Upper lobe of left lung (tissue), 6 donors: Measurements from ENCODE around the gene HIBADH. TPM values are rescaled to one million over a fixed set of nuclear protein-coding genes. Genes with fewer than 3 reads are reported as not detected.

Experiments
- ATAC-seq, 2 donors: fragments of 200-7000 bp; cut with Tn5 transposase; one replicate each; pipeline ENCODE4 v1.9.1; 2022; ENCODE audit warnings: mild to moderate bottlenecking in 2 of 2, moderate library complexity in 2 of 2; ENCODE audit not compliant: low FRiP score in 2 of 2
- DNase-seq, 2 donors: peaks; one replicate each; pipeline ENCODE4 v3.0.0-alpha.2; 2019 to 2020
- H3K27ac ChIP-seq, 4 donors: fragments of 200-600 bp; sonication (generic); one replicate each; pipeline ENCODE4 v1.5.1; 2016 to 2019
- H3K27me3 ChIP-seq, 4 donors: fragments of 200-600 bp; sonication (generic); one replicate each; pipeline ENCODE4 v1.5.1; 2017 to 2019
- H3K36me3 ChIP-seq, 4 donors: fragments of 200-600 bp; sonication (generic); one replicate each; pipeline ENCODE4 v1.5.1; 2016 to 2019
- H3K4me1 ChIP-seq, 4 donors: fragments of 200-600 bp; sonication (generic); one replicate each; pipeline ENCODE4 v1.5.1; 2018 to 2019
- H3K4me3 ChIP-seq, 4 donors: fragments of 200-600 bp; sonication (generic); one replicate each; pipeline ENCODE4 v1.5.1; 2017 to 2019; ENCODE audit warnings: mild to moderate bottlenecking in 2 of 4, moderate library complexity in 1 of 4
- H3K9me3 ChIP-seq, 4 donors: fragments of 200-600 bp; sonication (generic); one replicate each; pipeline ENCODE4 v1.5.1; 2018 to 2019
- EP300 ChIP-seq, 4 donors: sonication (generic); formaldehyde crosslinking; IDR thresholded peaks; one replicate each; pipeline ENCODE4 v1.5.1; 2017; ENCODE audit warnings: antibody characterized with exemption in 4 of 4, control low read depth in 2 of 4
- POLR2A ChIP-seq, 4 donors: fragments of 450-650 bp; IDR thresholded peaks; one replicate each; pipeline ENCODE4 v1.5.1; 2016 to 2017; ENCODE audit warnings: antibody characterized with exemption in 4 of 4, mild to moderate bottlenecking in 2 of 4
- POLR2AphosphoS5 ChIP-seq, 2 donors: sonication (generic); formaldehyde crosslinking; IDR thresholded peaks; one replicate each; pipeline ENCODE4 v1.5.1; 2017; ENCODE audit warnings: antibody characterized with exemption in 2 of 2
- whole genome bisulfite sequencing, 2 donors: methylation state at CpG; one replicate each; pipeline ENCODE4 v1.1.5; 2017 to 2018; 5-methylcytosine and 5-hydroxymethylcytosine counted together
- total RNA-seq, 6 donors: library from RNA; depleted of rRNA in 4 of 6; stranded (reverse); fragments of >200 nt in 4 of 6; gene quantifications; one replicate each; pipeline versions ENCODE4 v1.1.0 to v1.2.1, GENCODE V29; 2016 to 2021
- TF ChIP-seq, protein P1 (sequence below), 6 experiments: fragments of 450-650 bp in 4 of 6; fragments of 200-600 bp in 2 of 6; sonication (generic) in 2 of 6; IDR thresholded peaks; one replicate each; pipeline ENCODE4 v1.5.1; 2016 to 2019; ENCODE audit warnings: antibody characterized with exemption in 6 of 6
- donor health status: DM: no; HTN: no; CAD: no; lungs with moderate emphysema.
- donor health status: DM: no; HTN: yes; CAD: no; lungs with severe emphysema.

Gene HIBADH
- total RNA-seq, 6 donors from 2014 or later = 7.4 to 26.1 (median 21.8) TPM

DNA sequence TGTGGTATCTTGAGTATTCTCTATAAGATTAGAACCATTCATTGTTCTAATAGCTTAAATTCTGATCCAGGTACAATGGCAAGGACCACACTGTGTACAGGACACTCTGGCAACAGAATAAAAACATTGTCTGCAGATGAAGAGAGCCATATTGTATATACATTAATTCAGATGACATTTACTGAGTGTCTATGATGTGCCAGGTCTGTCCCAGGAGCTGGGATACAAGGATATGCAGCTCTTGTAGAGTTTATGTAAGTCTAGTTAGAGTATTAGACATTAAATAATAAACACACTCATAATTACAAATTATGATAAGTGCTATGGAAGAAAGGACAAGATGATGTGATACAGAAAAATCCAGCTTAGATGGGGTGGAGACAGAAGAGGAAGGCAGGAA, 184.1 kb downstream of the HIBADH start:
- Histone ChIP-seq H3K27ac (no peak overlapping the region), H3K36me3 (no peaks in the 10 kb centered on the region), H3K27me3 (no peaks in the 10 kb centered on the region), H3K9me3 (no peaks in the 10 kb centered on the region), H3K4me1 (no peaks in the 10 kb centered on the region), H3K4me3 (no peak overlapping the region)
- TF ChIP-seq EP300 (IDR thresholded peaks at IDR 0.05) (no peak), POLR2AphosphoS5 (IDR thresholded peaks at IDR 0.05) (no peak), POLR2A (IDR thresholded peaks at IDR 0.05) (no peak)
- TF ChIP-seq, protein P1, sequence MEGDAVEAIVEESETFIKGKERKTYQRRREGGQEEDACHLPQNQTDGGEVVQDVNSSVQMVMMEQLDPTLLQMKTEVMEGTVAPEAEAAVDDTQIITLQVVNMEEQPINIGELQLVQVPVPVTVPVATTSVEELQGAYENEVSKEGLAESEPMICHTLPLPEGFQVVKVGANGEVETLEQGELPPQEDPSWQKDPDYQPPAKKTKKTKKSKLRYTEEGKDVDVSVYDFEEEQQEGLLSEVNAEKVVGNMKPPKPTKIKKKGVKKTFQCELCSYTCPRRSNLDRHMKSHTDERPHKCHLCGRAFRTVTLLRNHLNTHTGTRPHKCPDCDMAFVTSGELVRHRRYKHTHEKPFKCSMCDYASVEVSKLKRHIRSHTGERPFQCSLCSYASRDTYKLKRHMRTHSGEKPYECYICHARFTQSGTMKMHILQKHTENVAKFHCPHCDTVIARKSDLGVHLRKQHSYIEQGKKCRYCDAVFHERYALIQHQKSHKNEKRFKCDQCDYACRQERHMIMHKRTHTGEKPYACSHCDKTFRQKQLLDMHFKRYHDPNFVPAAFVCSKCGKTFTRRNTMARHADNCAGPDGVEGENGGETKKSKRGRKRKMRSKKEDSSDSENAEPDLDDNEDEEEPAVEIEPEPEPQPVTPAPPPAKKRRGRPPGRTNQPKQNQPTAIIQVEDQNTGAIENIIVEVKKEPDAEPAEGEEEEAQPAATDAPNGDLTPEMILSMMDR (IDR thresholded peaks at IDR 0.05) = no peak
- DNase-seq (no peak), ATAC-seq (no peak)

DNA sequence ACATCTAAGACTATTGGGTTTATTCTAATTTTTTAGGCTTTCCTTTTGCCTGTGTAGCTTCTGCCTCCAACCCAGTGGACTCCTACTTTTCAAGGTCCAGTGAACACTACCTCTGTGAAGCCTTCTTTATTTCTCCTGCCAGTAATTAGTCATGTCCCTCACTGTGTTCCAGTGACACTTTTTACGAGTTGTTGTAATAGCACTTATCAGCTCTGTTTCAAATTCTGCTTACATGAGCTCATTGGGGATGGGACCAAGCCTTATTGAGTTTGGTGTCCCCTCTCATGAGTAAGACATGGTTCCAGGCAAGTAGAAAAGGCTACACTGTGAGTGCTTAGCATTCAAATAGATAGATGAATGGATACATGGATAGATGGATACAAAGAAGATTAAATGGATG, 184.6 kb downstream of the HIBADH start:
- no peaks in the 10 kb centered on the region for H3K9me3 ChIP-seq
- no peak for ATAC-seq
- 64 to 70% methylated on average over 1 of the region's 1 CpG for WGBS, 2 donors
- H3K27ac ChIP-seq = no peak overlapping the region
- DNase-seq = no peak
- TF ChIP-seq POLR2AphosphoS5 (IDR thresholded peaks at IDR 0.05) = no peak
- no peak for TF ChIP-seq EP300 (IDR thresholded peaks at IDR 0.05)
- TF ChIP-seq, protein P1 (IDR thresholded peaks at IDR 0.05) = no peak
- no peak for TF ChIP-seq POLR2A (IDR thresholded peaks at IDR 0.05)
- H3K27me3 ChIP-seq = no peaks in the 10 kb centered on the region
- H3K4me1 ChIP-seq = no peaks in the 10 kb centered on the region
- H3K36me3 ChIP-seq = no peaks in the 10 kb centered on the region
- H3K4me3 ChIP-seq = no peak overlapping the region

DNA sequence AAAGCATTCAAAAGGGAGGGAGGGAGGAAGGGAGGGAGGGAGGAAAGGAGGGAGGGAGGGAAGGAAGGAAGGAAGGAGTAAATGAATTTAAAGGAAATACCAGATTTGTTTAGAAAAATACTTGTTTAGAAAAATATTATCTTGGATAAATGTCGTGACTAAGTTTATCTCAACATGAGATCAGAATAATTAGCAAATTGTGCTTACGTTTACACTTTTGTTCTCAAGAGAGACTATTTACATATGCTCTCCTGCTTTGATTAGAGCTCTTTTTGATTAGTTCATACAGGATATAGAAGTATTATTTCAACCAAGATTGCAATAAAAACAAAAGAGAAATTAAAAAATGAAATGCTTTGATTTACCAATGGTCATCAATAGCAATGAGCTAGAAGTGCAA, 186.2 kb downstream of the HIBADH start:
- H3K27me3 ChIP-seq = no peaks in the 10 kb centered on the region
- H3K4me1 ChIP-seq = no peaks in the 10 kb centered on the region
- no peak overlapping the region for H3K27ac ChIP-seq
- DNase-seq (no peak), ATAC-seq (no peak)
- TF ChIP-seq, protein P1 (IDR thresholded peaks at IDR 0.05) = no peak
- TF ChIP-seq POLR2A (IDR thresholded peaks at IDR 0.05) (no peak), EP300 (IDR thresholded peaks at IDR 0.05) (no peak), POLR2AphosphoS5 (IDR thresholded peaks at IDR 0.05) (no peak)
- 24 to 45% methylated on average over 2 of the region's 2 CpGs for WGBS, 2 donors
- H3K36me3 ChIP-seq = no peaks in the 10 kb centered on the region
- no peaks in the 10 kb centered on the region for H3K9me3 ChIP-seq
- no peak overlapping the region for H3K4me3 ChIP-seq

Other genes with a start within 250 kb of the HIBADH start
- gene TAX1BP1, start 77.3 kb upstream of the HIBADH start, total RNA-seq = 100 to 1,000 TPM in 3 of 6 donors, 10 to 100 TPM in 3; 66.8 to 175 (median 100) TPM